KMS-11 (cell line): ENCODE results near the gene FBXO34.

ENCODE experiments used
- H2AFZ ChIP-seq: fragments of 200-600 bp; sonication (generic); 2 replicates; pipeline ENCODE4 v1.6.1; 2016; ENCODE audit warnings: antibody characterized with exemption, mixed run types, low read depth
- H3K27ac ChIP-seq: fragments of 200-600 bp; sonication (generic); 2 replicates; pipeline ENCODE4 v1.6.1; 2016; ENCODE audit warnings: mild to moderate bottlenecking, mixed run types
- H3K27me3 ChIP-seq: fragments of 200-600 bp; sonication (generic); 2 replicates; pipeline ENCODE4 v1.6.1; 2017; ENCODE audit warnings: mild to moderate bottlenecking, low read depth, mixed run types, moderate library complexity; ENCODE audit not compliant: insufficient read depth
- H3K36me3 ChIP-seq: fragments of 200-600 bp; sonication (generic); 2 replicates; pipeline ENCODE4 v1.6.1; 2017; ENCODE audit warnings: mild to moderate bottlenecking, mixed run types; ENCODE audit not compliant: insufficient read depth
- H3K4me1 ChIP-seq: fragments of 200-600 bp; sonication (generic); 2 replicates; pipeline ENCODE4 v1.6.1; 2016; ENCODE audit warnings: mild to moderate bottlenecking, low read depth, mixed run types; ENCODE audit not compliant: poor library complexity, severe bottlenecking
- H3K4me2 ChIP-seq: fragments of 200-600 bp; sonication (generic); 2 replicates; pipeline ENCODE4 v1.7.0; 2016; ENCODE audit warnings: mild to moderate bottlenecking, mixed run types
- H3K4me3 ChIP-seq: fragments of 200-600 bp; sonication (generic); IDR thresholded peaks from 2 replicates; pipeline ENCODE4 v1.6.1; 2017; ENCODE audit warnings: low read depth, low read length, mixed read lengths; ENCODE audit not compliant: insufficient read depth
- H3K79me2 ChIP-seq: fragments of 200-600 bp; sonication (generic); 2 replicates; pipeline ENCODE4 v1.6.1; 2016; ENCODE audit warnings: low read depth, mixed run types; ENCODE audit not compliant: insufficient read depth
- H3K9ac ChIP-seq: fragments of 200-600 bp; sonication (generic); 2 replicates; pipeline ENCODE4 v1.6.1; 2016; ENCODE audit warnings: mild to moderate bottlenecking, mixed run types
- H4K20me1 ChIP-seq: fragments of 200-600 bp; sonication (generic); 2 replicates; pipeline ENCODE4 v1.6.1; 2016; ENCODE audit warnings: mild to moderate bottlenecking, mixed run types; ENCODE audit not compliant: insufficient read depth
- TF ChIP-seq, protein P1 (sequence below): fragments of 200-600 bp; sonication (generic); conservative IDR thresholded peaks from 2 replicates; pipeline ENCODE4 v1.6.1; 2017; ENCODE audit warnings: low read depth, mild to moderate bottlenecking, antibody characterized with exemption, low read length, moderate library complexity, mixed read lengths

The FBXO34 gene

GRCh38 chr14:55355922-55356321, 84.7 kb downstream of the FBXO34 start:
- Histone ChIP-seq H3K79me2 (no peaks in the 10 kb centered on the region), H3K27ac (no peak overlapping the region), H4K20me1 (no peaks in the 10 kb centered on the region), H3K36me3 (no peaks in the 10 kb centered on the region), H3K4me2 (no peak overlapping the region), H3K4me3 (no peak overlapping the region), H3K9ac (no peak overlapping the region), H3K27me3 (no peaks in the 10 kb centered on the region), H3K4me1 (no peaks in the 10 kb centered on the region), H2AFZ (no peak overlapping the region)
- TF ChIP-seq, protein P1, sequence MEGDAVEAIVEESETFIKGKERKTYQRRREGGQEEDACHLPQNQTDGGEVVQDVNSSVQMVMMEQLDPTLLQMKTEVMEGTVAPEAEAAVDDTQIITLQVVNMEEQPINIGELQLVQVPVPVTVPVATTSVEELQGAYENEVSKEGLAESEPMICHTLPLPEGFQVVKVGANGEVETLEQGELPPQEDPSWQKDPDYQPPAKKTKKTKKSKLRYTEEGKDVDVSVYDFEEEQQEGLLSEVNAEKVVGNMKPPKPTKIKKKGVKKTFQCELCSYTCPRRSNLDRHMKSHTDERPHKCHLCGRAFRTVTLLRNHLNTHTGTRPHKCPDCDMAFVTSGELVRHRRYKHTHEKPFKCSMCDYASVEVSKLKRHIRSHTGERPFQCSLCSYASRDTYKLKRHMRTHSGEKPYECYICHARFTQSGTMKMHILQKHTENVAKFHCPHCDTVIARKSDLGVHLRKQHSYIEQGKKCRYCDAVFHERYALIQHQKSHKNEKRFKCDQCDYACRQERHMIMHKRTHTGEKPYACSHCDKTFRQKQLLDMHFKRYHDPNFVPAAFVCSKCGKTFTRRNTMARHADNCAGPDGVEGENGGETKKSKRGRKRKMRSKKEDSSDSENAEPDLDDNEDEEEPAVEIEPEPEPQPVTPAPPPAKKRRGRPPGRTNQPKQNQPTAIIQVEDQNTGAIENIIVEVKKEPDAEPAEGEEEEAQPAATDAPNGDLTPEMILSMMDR = no peak

DNA sequence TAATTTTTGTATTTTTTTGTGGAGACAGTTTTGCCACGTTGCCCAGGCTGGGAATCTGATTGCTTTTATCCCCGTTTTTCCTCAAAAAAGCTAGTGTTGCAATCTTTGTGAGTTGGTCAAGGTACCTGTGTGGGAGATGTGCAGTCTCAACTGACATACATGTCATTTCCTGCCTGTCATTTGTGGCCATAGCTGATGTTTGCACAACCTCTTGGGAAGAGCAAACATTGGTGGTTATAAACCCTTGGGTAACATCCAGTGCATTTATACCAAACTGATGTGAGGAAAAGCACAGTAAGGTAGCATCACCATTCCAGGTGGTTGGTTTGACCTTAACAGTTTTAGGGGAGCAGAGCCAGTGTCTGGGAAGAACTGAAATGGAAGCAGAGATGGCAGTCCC, 85.7 kb downstream of the FBXO34 start:
- no peaks in the 10 kb centered on the region for H3K36me3 ChIP-seq
- H3K9ac ChIP-seq = no peak overlapping the region
- H4K20me1 ChIP-seq = no peaks in the 10 kb centered on the region
- H3K27ac ChIP-seq = no peak overlapping the region
- no peaks in the 10 kb centered on the region for H3K4me1 ChIP-seq
- no peak overlapping the region for H2AFZ ChIP-seq
- no peak overlapping the region for H3K4me3 ChIP-seq
- TF ChIP-seq, protein P1 = no peak
- H3K79me2 ChIP-seq = no peaks in the 10 kb centered on the region
- H3K27me3 ChIP-seq = no peaks in the 10 kb centered on the region
- no peak overlapping the region for H3K4me2 ChIP-seq

GRCh38 chr14:55359307-55359706, 88.1 kb downstream of the FBXO34 start:
- H3K4me1 ChIP-seq = no peaks in the 10 kb centered on the region
- no peak overlapping the region for H3K9ac ChIP-seq
- no peaks in the 10 kb centered on the region for H3K79me2 ChIP-seq
- TF ChIP-seq, protein P1 = no peak
- no peaks in the 10 kb centered on the region for H3K36me3 ChIP-seq
- H3K27me3 ChIP-seq = no peaks in the 10 kb centered on the region
- no peaks in the 10 kb centered on the region for H4K20me1 ChIP-seq
- H3K27ac ChIP-seq = no peak overlapping the region
- no peak overlapping the region for H3K4me3 ChIP-seq
- no peak overlapping the region for H3K4me2 ChIP-seq
- no peak overlapping the region for H2AFZ ChIP-seq

- H3K4me2 ChIP-seq = no peak overlapping the region
- TF ChIP-seq, protein P1 = no peak
- H3K4me1 ChIP-seq = no peaks in the 10 kb centered on the region
These were observed 90.0 kb downstream of the FBXO34 start for GRCh38 chr14:55361190-55361589.

More at GRCh38 chr14:55361190-55361589, 90.0 kb downstream of the FBXO34 start:
- H2AFZ ChIP-seq = no peak overlapping the region
- H3K79me2 ChIP-seq = no peaks in the 10 kb centered on the region
- no peak overlapping the region for H3K4me3 ChIP-seq
- H3K27me3 ChIP-seq = no peaks in the 10 kb centered on the region
- no peak overlapping the region for H3K9ac ChIP-seq
- no peaks in the 10 kb centered on the region for H3K36me3 ChIP-seq
- no peak overlapping the region for H3K27ac ChIP-seq
- no peaks in the 10 kb centered on the region for H4K20me1 ChIP-seq
